A673 (cell line): Measurements from ENCODE around the gene STARD7.

Experiments used
- CTCF ChIP-seq: fragments of 300-800, 200-600 bp; sonication (generic); conservative IDR thresholded peaks from 2 replicates; pipeline ENCODE4 v1.5.1; 2017; ENCODE audit warnings: low read depth, mild to moderate bottlenecking, antibody characterized with exemption, low read length, moderate library complexity, mixed read lengths
- EZH2 ChIP-seq: fragments of 200-600 bp; sonication (generic); IDR thresholded peaks from 2 replicates; pipeline ENCODE4 v1.6.1; 2017; ENCODE audit warnings: borderline replicate concordance, low read depth, mild to moderate bottlenecking, mixed read lengths, antibody characterized with exemption, low read length; ENCODE audit not compliant: poor library complexity, severe bottlenecking

GRCh38 chr2:96188821-96189526, 19.7 kb downstream of the STARD7 start:
- no peak for TF ChIP-seq CTCF
- no peak for TF ChIP-seq EZH2
